Heart left ventricle (tissue), 16 donors: ENCODE results near the gene CENPV. TPM values are rescaled to one million over a fixed set of nuclear protein-coding genes. Genes with fewer than 3 reads are reported as not detected.

ENCODE experiments used
- ATAC-seq, 4 donors: fragments of 200-7000 bp; cut with Tn5 transposase; one replicate each; pipeline ENCODE4 v1.9.1; 2020 to 2022; ENCODE audit warnings: moderate library complexity in 4 of 4, mild to moderate bottlenecking in 3 of 4, moderate number of reproducible peaks in 1 of 4
- DNase-seq, 5 donors: peaks; one replicate each; pipeline ENCODE4 v3.0.0-alpha.2; 2020
- H3K27ac ChIP-seq, 12 donors: fragments of 200-600 bp; sonication (generic) in 4 of 12; one replicate each; pipeline versions ENCODE4 v1.5.0 to v1.8.0; 2016 to 2022; ENCODE audit warnings: mild to moderate bottlenecking in 2 of 12
- H3K27me3 ChIP-seq, 9 donors: fragments of 200-600 bp; sonication (generic) in 2 of 9; one replicate each; pipeline versions ENCODE4 v1.5.1 to v1.8.0; 2016 to 2022; ENCODE audit warnings: mild to moderate bottlenecking in 3 of 9
- H3K36me3 ChIP-seq, 9 donors: fragments of 200-600 bp; sonication (generic) in 2 of 9; one replicate each; pipeline versions ENCODE4 v1.5.0 to v1.8.0; 2018 to 2022; ENCODE audit warnings: mild to moderate bottlenecking in 2 of 9
- H3K4me1 ChIP-seq, 12 donors: fragments of 200-600 bp; sonication (generic) in 4 of 12; one replicate each; pipeline versions ENCODE4 v1.5.0 to v1.8.0; 2016 to 2022; ENCODE audit warnings: mild to moderate bottlenecking in 3 of 12
- H3K4me3 ChIP-seq, 12 donors: fragments of 200-600 bp; sonication (generic) in 4 of 12; one replicate each; pipeline versions ENCODE4 v1.5.0 to v1.8.0; 2017 to 2022; ENCODE audit warnings: mild to moderate bottlenecking in 9 of 12, moderate library complexity in 4 of 12
- H3K9me3 ChIP-seq, 12 donors: fragments of 200-600 bp; sonication (generic) in 4 of 12; one replicate each; pipeline versions ENCODE4 v1.5.0 to v1.8.0; 2016 to 2022; ENCODE audit warnings: mild to moderate bottlenecking in 1 of 12
- POLR2A ChIP-seq, 2 donors: fragments of 450-650 bp; IDR thresholded peaks; one replicate each; pipeline ENCODE4 v1.6.1; 2017; ENCODE audit warnings: antibody characterized with exemption in 2 of 2, mild to moderate bottlenecking in 2 of 2, moderate library complexity in 2 of 2
- WGBS, 4 donors: extraction: QIAGEN DNeasy Blood & Tissue Kit in 2 of 4; methylation state at CpG; one replicate each; pipeline versions ENCODE4 v1.1.5 to v1.1.7; 2013 to 2018; 5-methylcytosine and 5-hydroxymethylcytosine counted together
- intact Hi-C, 10 donors: fragments of 100-400 bp; cut with DNase I; formaldehyde crosslinking; loops; one replicate each; pipeline versions ENCODE4 v1.11.1 to v1.14.2; 2022
- polyA plus RNA-seq, 2 donors: library from polyadenylated mRNA; stranded (reverse); fragments of 200-250 nt; gene quantifications; one replicate each; pipeline ENCODE4 v1.2.3, GENCODE V29; 2013
- total RNA-seq, 9 donors: library from RNA; depleted of rRNA in 2 of 9; stranded (reverse); fragments of >200 nt in 2 of 9; fragmentation: NEBNext Ultra II Directional in 3 of 9; extraction: Animal tissue kit (Norgen Biotek cat#: 25700) in 3 of 9; gene quantifications; one replicate each; pipeline versions ENCODE4 v1.1.0 to v1.2.4, GENCODE V29; 2016 to 2023
- TF ChIP-seq, protein P1 (sequence below), 12 donors: fragments of 200-600 bp; sonication (generic) in 4 of 12; IDR thresholded peaks; one replicate each; pipeline versions ENCODE4 v1.5.0 to v1.8.0; 2018 to 2022; ENCODE audit warnings: antibody characterized with exemption in 12 of 12, mild to moderate bottlenecking in 5 of 12
- donor health status: ischemic (EF 13 %, LVEDD 7.1; RV severe dilation, severe dysfunction).
- donor health status: healthy with polysubstance abuse.
- donor health status: DM: no; HTN: yes; CAD: no.
- donor health status: DM: no; HTN: no; CAD: no.
- donor health status: ischemic (EF 25% LVEDD 6.9; RV normal size, moderate dysfunction).
- donor health status: ischemic (EF 25% LVEDD 5.7; RV mildly dilated, moderate dysfunction).
- donor health status: healthy.
- donor health status: DM: yes; HTN: yes; CAD: no.
- donor health status: ischemic (EF 35%, LVEDD 5.7; RV mildly dilated, moderate dysfunction).
- donor health status: nonischemic (EF 11% LVEDD 7.7; RV severe dilation, severe dysfunction).
- donor health status: DM: yes; HTN: yes; CAD: no.
- donor health status: PGD.
- donor health status: ischemic (EF 29% LVEDD 5.4; RV normal size, mild dysfunction).
- donor health status: nonischemic (EF 23%, LVEDD 6.1; RV moderate dilation, normal function).

The CENPV gene
- total and polyA plus RNA-seq, 11 donors: 9.1 to 18.7 (median 11.5) TPM

DNA sequence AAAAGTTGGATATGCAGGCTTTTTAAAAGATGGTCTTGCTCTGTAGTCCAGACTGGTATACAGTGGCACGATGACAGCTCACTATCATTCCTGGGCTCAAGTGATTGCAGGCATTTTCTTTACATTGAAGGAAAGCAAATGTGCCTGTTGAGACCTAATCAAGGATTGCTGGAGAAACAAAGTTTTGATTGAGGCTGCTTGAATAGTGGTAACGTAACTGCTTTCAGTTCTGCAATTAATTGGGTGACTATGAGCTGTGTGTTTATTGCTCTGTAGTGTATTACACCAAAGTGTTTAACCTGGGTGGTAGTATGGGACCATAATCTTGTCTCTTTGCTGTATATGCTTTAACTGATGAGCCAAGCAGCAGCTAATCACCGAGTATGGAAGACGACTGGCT, 29.9 kb upstream of the CENPV start:
- Histone ChIP-seq H3K27ac (no peak overlapping the region), H3K4me1 (peaks cover 10 to 40% (median 28%) of the 10 kb centered on the region in 12 donors), H3K27me3 (no peaks in the 10 kb centered on the region), H3K36me3 (peaks cover 0 to 25% (median 19%) of the 10 kb centered on the region in 9 donors), H3K4me3 (peak overlapping the region in 6 of 12 donors; percentile 15 to 77 (median 72)), H3K9me3 (no peaks in the 10 kb centered on the region)
- DNase-seq (no peak), ATAC-seq (no peak)
- no peak for TF ChIP-seq POLR2A (IDR thresholded peaks at IDR 0.05)
- TF ChIP-seq, protein P1, sequence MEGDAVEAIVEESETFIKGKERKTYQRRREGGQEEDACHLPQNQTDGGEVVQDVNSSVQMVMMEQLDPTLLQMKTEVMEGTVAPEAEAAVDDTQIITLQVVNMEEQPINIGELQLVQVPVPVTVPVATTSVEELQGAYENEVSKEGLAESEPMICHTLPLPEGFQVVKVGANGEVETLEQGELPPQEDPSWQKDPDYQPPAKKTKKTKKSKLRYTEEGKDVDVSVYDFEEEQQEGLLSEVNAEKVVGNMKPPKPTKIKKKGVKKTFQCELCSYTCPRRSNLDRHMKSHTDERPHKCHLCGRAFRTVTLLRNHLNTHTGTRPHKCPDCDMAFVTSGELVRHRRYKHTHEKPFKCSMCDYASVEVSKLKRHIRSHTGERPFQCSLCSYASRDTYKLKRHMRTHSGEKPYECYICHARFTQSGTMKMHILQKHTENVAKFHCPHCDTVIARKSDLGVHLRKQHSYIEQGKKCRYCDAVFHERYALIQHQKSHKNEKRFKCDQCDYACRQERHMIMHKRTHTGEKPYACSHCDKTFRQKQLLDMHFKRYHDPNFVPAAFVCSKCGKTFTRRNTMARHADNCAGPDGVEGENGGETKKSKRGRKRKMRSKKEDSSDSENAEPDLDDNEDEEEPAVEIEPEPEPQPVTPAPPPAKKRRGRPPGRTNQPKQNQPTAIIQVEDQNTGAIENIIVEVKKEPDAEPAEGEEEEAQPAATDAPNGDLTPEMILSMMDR (IDR thresholded peaks at IDR 0.05): no peak
- intact Hi-C loops: loop anchor here in 5 of 10 donors (5.0 to 10.0 kb wide), 3 partner anchors 34 to 62 kb away; partner anchors contain the start of gene TRPV2 (in 2 of the 5)
- WGBS, 4 donors: 47 to 57% (median 54%) methylated on average over 4 of the region's 4 CpGs

DNA sequence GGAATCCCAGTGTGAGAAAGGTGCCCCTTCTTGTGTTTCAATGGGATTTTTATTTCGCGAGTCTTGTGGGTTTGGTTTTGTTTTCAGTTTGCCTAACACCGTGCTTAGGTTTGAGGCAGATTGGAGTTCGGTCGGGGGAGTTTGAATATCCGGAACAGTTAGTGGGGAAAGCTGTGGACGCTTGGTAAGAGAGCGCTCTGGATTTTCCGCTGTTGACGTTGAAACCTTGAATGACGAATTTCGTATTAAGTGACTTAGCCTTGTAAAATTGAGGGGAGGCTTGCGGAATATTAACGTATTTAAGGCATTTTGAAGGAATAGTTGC, 28.2 kb upstream of the CENPV start:
- WGBS, 4 donors: 0 to 2% (median 1%) methylated on average over 14 of the region's 14 CpGs
- no peak for ATAC-seq
- Histone ChIP-seq H3K27me3 (no peaks in the 10 kb centered on the region), H3K4me1 (peaks cover 10 to 35% (median 27%) of the 10 kb centered on the region in 12 donors), H3K27ac (peak overlapping the region; percentile 88 to 99 (median 95)), H3K36me3 (peaks cover 0 to 25% (median 19%) of the 10 kb centered on the region in 9 donors), H3K4me3 (peak overlapping the region; percentile 45 to 83 (median 72)), H3K9me3 (no peaks in the 10 kb centered on the region)
- intact Hi-C loops: loop anchor here in 6 of 10 donors (1.0 to 10.0 kb wide), 5 partner anchors 25 to 63 kb away; partner anchors contain the start of gene TRPV2 (in 2 of the 6)
- DNase-seq: no peak
- TF ChIP-seq, protein P1 (IDR thresholded peaks at IDR 0.05): no peak
- no peak for TF ChIP-seq POLR2A (IDR thresholded peaks at IDR 0.05)

DNA sequence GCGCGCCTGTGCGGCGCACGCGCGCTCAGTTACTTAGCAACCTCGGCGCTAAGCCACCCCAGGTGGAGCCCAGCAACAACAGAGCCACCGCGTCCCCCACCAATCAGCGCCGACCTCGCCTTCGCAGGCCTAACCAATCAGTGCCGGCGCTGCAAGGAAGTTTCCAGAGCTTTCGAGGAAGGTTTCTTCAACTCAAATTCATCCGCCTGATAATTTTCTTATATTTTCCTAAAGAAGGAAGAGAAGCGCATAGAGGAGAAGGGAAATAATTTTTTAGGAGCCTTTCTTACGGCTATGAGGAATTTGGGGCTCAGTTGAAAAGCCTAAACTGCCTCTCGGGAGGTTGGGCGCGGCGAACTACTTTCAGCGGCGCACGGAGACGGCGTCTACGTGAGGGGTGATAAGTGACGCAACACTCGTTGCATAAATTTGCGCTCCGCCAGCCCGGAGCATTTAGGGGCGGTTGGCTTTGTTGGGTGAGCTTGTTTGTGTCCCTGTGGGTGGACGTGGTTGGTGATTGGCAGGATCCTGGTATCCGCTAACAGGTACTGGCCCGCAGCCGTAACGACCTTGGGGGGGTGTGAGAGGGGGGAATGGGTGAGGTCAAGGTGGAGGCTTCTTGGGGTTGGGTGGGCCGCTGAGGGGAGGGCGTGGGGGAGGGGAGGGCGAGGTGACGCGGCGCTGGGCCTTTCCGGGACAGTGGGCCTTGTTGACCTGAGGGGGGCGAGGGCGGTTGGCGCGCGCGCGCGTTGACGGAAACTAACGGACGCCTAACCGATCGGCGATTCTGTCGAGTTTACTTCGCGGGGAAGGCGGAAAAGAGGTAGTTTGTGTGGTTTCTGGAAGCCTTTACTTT, 27.6 kb upstream of the CENPV start, which contains the start of gene UBB:
Gene UBB, plus strand, starts transcription at position 452 of the 856 bp plus-strand sequence. CDS start 817 bp downstream, outside the sequence.
- Histone ChIP-seq H3K4me3 (peak within 1 kb of the TSS; percentile 45 to 83 (median 72)), H3K4me1 (peaks cover 10 to 35% (median 25%) of the 10 kb centered on the region in 12 donors), H3K27me3 (no peaks in the 10 kb centered on the region), H3K27ac (peak within 1 kb of the TSS; percentile 88 to 99 (median 95)), H3K36me3 (peaks cover 0 to 25% (median 19%) of the 10 kb centered on the region in 9 donors), H3K9me3 (no peaks in the 10 kb centered on the region)
- peak; percentile 98 for DNase-seq
- ATAC-seq: peak; percentile 98 to 99 (median 99)
- 0 to 1% (median 0%) methylated on average over 61 to 67 of the region's 67 CpGs for WGBS, 4 donors
- TF ChIP-seq POLR2A (IDR thresholded peaks at IDR 0.05): peak; percentile 70 to 97
- TF ChIP-seq, protein P1 (IDR thresholded peaks at IDR 0.05): peak in 3 of 12 donors; percentile 10 to 17 (median 13)
- intact Hi-C loops: loop anchor here in 6 of 10 donors (1.0 to 10.0 kb wide), 5 partner anchors 25 to 64 kb away; partner anchors contain the start of gene TRPV2 (in 2 of the 6)

DNA sequence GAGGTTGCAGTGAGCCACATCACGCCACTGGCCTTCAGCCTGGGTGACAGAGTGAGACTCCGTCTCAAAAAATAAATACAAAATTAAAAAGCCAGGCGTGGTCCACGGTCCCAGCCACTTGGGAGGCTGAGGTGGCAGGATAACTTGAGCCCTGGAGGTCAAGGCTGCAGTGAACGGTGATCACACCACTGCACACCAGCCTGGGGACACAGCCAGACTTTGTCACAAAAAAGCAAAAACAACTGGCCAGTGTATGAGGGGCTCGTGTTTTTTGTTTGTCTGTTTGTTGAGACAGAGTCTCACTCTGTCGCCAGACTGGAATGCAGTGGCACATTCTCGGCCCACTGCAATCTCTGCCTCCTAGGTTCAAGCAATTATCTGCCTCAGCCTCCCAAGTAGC, 26.4 kb upstream of the CENPV start:
- ATAC-seq (no peak), DNase-seq (no peak)
- no peak overlapping the region for H3K4me3 ChIP-seq
- no peak for TF ChIP-seq POLR2A (IDR thresholded peaks at IDR 0.05)
- TF ChIP-seq, protein P1 (IDR thresholded peaks at IDR 0.05): no peak
- WGBS, 4 donors: 80 to 92% (median 88%) methylated on average over 8 of the region's 8 CpGs
- H3K27me3 ChIP-seq: no peaks in the 10 kb centered on the region
- H3K4me1 ChIP-seq: peaks cover 10 to 36% (median 24%) of the 10 kb centered on the region in 12 donors
- peak overlapping the region in 1 of 12 donors; percentile 91 for H3K27ac ChIP-seq
- H3K36me3 ChIP-seq: peaks cover 0 to 24% (median 19%) of the 10 kb centered on the region in 9 donors
- intact Hi-C loops: loop anchor here in 7 of 10 donors (2.0 to 10.0 kb wide), 5 partner anchors 38 to 143 kb away; partner anchors contain the start of gene TRPV2 (in 2 of the 7)
- H3K9me3 ChIP-seq: no peaks in the 10 kb centered on the region
